CD14-positive monocyte (primary cell): ENCODE data around the gene ARHGEF1. TPM values are rescaled to one million over a fixed set of nuclear protein-coding genes. Genes with fewer than 3 reads are reported as not detected.

Experiments used
- DNase-seq, 3 donors: peaks; one replicate each; pipeline ENCODE4 v3.0.0-alpha.2; 2011 to 2022
- H2AFZ ChIP-seq: 2 replicates; pipeline ENCODE4 v1.6.0; 2012; ENCODE audit warnings: mild to moderate bottlenecking, low read depth, low read length, inconsistent platforms; ENCODE audit not compliant: insufficient read depth, poor library complexity, severe bottlenecking
- H3K27ac ChIP-seq, 2 donors: 1 replicate in 1 of 2; 2 replicates in 1 of 2; pipeline ENCODE4 v1.5.1; 2012 to 2013; ENCODE audit warnings: low read length in 2 of 2, control low read depth in 1 of 2, inconsistent platforms in 1 of 2, low read depth in 1 of 2, mild to moderate bottlenecking in 1 of 2
- H3K27me3 ChIP-seq, 2 donors: one replicate each; pipeline versions ENCODE4 v1.6.0 to v1.6.1; 2011 to 2013; ENCODE audit warnings: low read length in 2 of 2; ENCODE audit not compliant: control insufficient read depth in 2 of 2, insufficient read depth in 2 of 2
- H3K36me3 ChIP-seq, 2 donors: replicated peaks in 1 of 2; 1 replicate in 1 of 2; 2 replicates in 1 of 2; pipeline versions ENCODE4 v1.5.1 to v1.6.1; 2012 to 2013; ENCODE audit warnings: low read length in 2 of 2, control low read depth in 1 of 2, inconsistent platforms in 1 of 2, mild to moderate bottlenecking in 1 of 2; ENCODE audit not compliant: insufficient read depth in 2 of 2, control insufficient read depth in 1 of 2
- H3K4me1 ChIP-seq, 2 donors: 1 replicate in 1 of 2; 2 replicates in 1 of 2; pipeline versions ENCODE4 v1.5.1 to v1.6.1; 2012 to 2013; ENCODE audit warnings: low read length in 2 of 2, control low read depth in 1 of 2, inconsistent platforms in 1 of 2, mild to moderate bottlenecking in 1 of 2, moderate library complexity in 1 of 2; ENCODE audit not compliant: insufficient read depth in 2 of 2, control insufficient read depth in 1 of 2
- H3K4me2 ChIP-seq: replicated peaks from 2 replicates; pipeline ENCODE3; 2012; ENCODE audit warnings: low read length, moderate library complexity, mild to moderate bottlenecking; ENCODE audit not compliant: poor library complexity, severe bottlenecking; ENCODE audit errors: extremely low read depth
- H3K4me3 ChIP-seq, 3 experiments: fragments of 200-600 bp in 1 of 3; sonication (generic) in 1 of 3; replicated peaks in 1 of 3; 1 replicate in 2 of 3; 2 replicates in 1 of 3; pipeline ENCODE4 v1.5.1; 2011 to 2013; ENCODE audit warnings: low read length in 3 of 3, mild to moderate bottlenecking in 3 of 3, control low read depth in 2 of 3, low read depth in 2 of 3, inconsistent platforms in 1 of 3, moderate library complexity in 1 of 3
- H3K79me2 ChIP-seq: 2 replicates; pipeline ENCODE4 v1.6.0; 2012; ENCODE audit warnings: mild to moderate bottlenecking, control low read depth, inconsistent platforms, low read length, moderate library complexity; ENCODE audit not compliant: insufficient read depth
- H3K9ac ChIP-seq: 2 replicates; pipeline ENCODE4 v1.6.0; 2017; ENCODE audit warnings: low read length, mild to moderate bottlenecking; ENCODE audit not compliant: insufficient read depth, poor library complexity, severe bottlenecking
- H3K9me3 ChIP-seq, 2 donors: replicated peaks in 1 of 2; 1 replicate in 1 of 2; 2 replicates in 1 of 2; pipeline versions ENCODE4 v1.5.1 to v1.6.1; 2012 to 2013; ENCODE audit warnings: low read length in 2 of 2, control low read depth in 1 of 2; ENCODE audit not compliant: control insufficient read depth in 1 of 2, insufficient read depth in 1 of 2
- H4K20me1 ChIP-seq: 2 replicates; pipeline ENCODE4 v1.6.0; 2012; ENCODE audit warnings: mild to moderate bottlenecking, low read length, control low read depth, moderate library complexity; ENCODE audit not compliant: insufficient read depth
- H3K27ac Mint-ChIP-seq, 7 donors: one replicate each; pipeline ENCODE4 v1.8.0; 2020; ENCODE audit warnings: mild to moderate bottlenecking in 7 of 7, mixed read lengths in 7 of 7, moderate library complexity in 6 of 7, inconsistent platforms in 2 of 7
- H3K27me3 Mint-ChIP-seq, 3 donors: one replicate each; pipeline ENCODE4 v1.8.0; 2021 to 2022; ENCODE audit warnings: low read depth in 3 of 3, mild to moderate bottlenecking in 3 of 3, mixed read lengths in 3 of 3, moderate library complexity in 3 of 3, inconsistent platforms in 1 of 3
- H3K36me3 Mint-ChIP-seq, 2 donors: one replicate each; pipeline ENCODE4 v1.8.0; 2020; ENCODE audit warnings: mixed read lengths in 2 of 2, inconsistent platforms in 1 of 2, mild to moderate bottlenecking in 1 of 2
- H3K4me1 Mint-ChIP-seq: one replicate; pipeline ENCODE4 v1.8.0; 2020; ENCODE audit warnings: mild to moderate bottlenecking, mixed read lengths
- H3K4me3 Mint-ChIP-seq, 2 donors: one replicate each; pipeline ENCODE4 v1.8.0; 2020; ENCODE audit warnings: mild to moderate bottlenecking in 2 of 2, mixed read lengths in 2 of 2, moderate library complexity in 1 of 2
- H3K9me3 Mint-ChIP-seq, 7 donors: one replicate each; pipeline ENCODE4 v1.8.0; 2020 to 2022; ENCODE audit warnings: mixed read lengths in 7 of 7, mild to moderate bottlenecking in 6 of 7, moderate library complexity in 6 of 7, inconsistent platforms in 2 of 7
- CTCF ChIP-seq: fragments of 200-600 bp; IDR thresholded peaks from one replicate; pipeline ENCODE4 v1.8.0; 2022; ENCODE audit warnings: antibody characterized with exemption, mild to moderate bottlenecking
- WGBS: methylation state at CpG from one replicate; pipeline ENCODE4 v1.1.5; 2013; ENCODE audit warnings: missing lambda C conversion rate; ENCODE audit not compliant: insufficient coverage; 5-methylcytosine and 5-hydroxymethylcytosine counted together
- intact Hi-C, 2 donors: fragments of 100-400 bp; cut with micrococcal nuclease; formaldehyde crosslinking; loops; one replicate each; pipeline versions ENCODE4 v1.15.0 to v1.15.1; 2023
- polyA plus RNA-seq, 3 donors: library from polyadenylated mRNA; depleted of rRNA in 1 of 3; unstranded in 2 of 3; stranded (reverse) in 1 of 3; fragments of 300-500 nt in 2 of 3; fragments of >200 nt in 1 of 3; fragmentation: Illumina TruSeq in 2 of 3; gene quantifications; 1 replicate in 2 of 3; 2 replicates in 1 of 3; pipeline ENCODE4 v1.2.3, GENCODE V29; 2012 to 2021

The ARHGEF1 gene
- polyA plus RNA-seq, 3 donors: 82.8 to 622 (median 95.5) TPM

- H3K4me1 ChIP-seq: peaks cover 4 to 15% of the 10 kb centered on the region in 2 donors
- Mint-ChIP-seq H3K9me3 (peaks cover 0 to 26% (median 4%) of the 10 kb centered on the region in 7 donors), H3K27me3 (peaks cover 0 to 52% (median 45%) of the 10 kb centered on the region in 3 donors), H3K4me1 (peaks cover 18% of the 10 kb centered on the region), H3K27ac (no peak overlapping the region), H3K36me3 (peaks cover 0 to 19% of the 10 kb centered on the region in 2 donors), H3K4me3 (no peak overlapping the region)
- H3K4me2 ChIP-seq: no peak overlapping the region
- no peaks in the 10 kb centered on the region for H3K36me3 ChIP-seq
- H3K27me3 ChIP-seq: peaks cover 60 to 93% of the 10 kb centered on the region in 2 donors
- no peak overlapping the region for H3K9ac ChIP-seq
- DNase-seq: no peak
- H4K20me1 ChIP-seq: no peaks in the 10 kb centered on the region
- no peak overlapping the region for H2AFZ ChIP-seq
- peaks cover 0 to 23% of the 10 kb centered on the region in 2 donors for H3K9me3 ChIP-seq
- H3K27ac ChIP-seq: no peak overlapping the region
- intact Hi-C loops: no loop called here
- 44% methylated on average over 22 of the region's 27 CpGs for WGBS
- TF ChIP-seq CTCF: no peak
- no peaks in the 10 kb centered on the region for H3K79me2 ChIP-seq
- H3K4me3 ChIP-seq: no peak overlapping the region
Observed at GRCh38 chr19:41926028-41926762, 43.2 kb downstream of the ARHGEF1 start.

GRCh38 chr19:41926763-41927496, 43.9 kb downstream of the ARHGEF1 start:
- no peak overlapping the region for H3K4me3 Mint-ChIP-seq
- Histone ChIP-seq H3K4me2 (no peak overlapping the region), H4K20me1 (no peaks in the 10 kb centered on the region), H3K36me3 (no peaks in the 10 kb centered on the region), H2AFZ (no peak overlapping the region), H3K4me3 (no peak overlapping the region), H3K9ac (no peak overlapping the region), H3K9me3 (peaks cover 0 to 24% of the 10 kb centered on the region in 2 donors), H3K27ac (no peak overlapping the region), H3K4me1 (peaks cover 4 to 15% of the 10 kb centered on the region in 2 donors), H3K27me3 (peaks cover 54 to 93% of the 10 kb centered on the region in 2 donors), H3K79me2 (no peaks in the 10 kb centered on the region)
- H3K36me3 Mint-ChIP-seq: peaks cover 0 to 16% of the 10 kb centered on the region in 2 donors
- peaks cover 15% of the 10 kb centered on the region for H3K4me1 Mint-ChIP-seq
- peaks cover 0 to 22% (median 2%) of the 10 kb centered on the region in 7 donors for H3K9me3 Mint-ChIP-seq
- intact Hi-C loops: no loop called here
- no peak for TF ChIP-seq CTCF
- H3K27ac Mint-ChIP-seq: no peak overlapping the region
- H3K27me3 Mint-ChIP-seq: peaks cover 0 to 52% (median 51%) of the 10 kb centered on the region in 3 donors
- no peak for DNase-seq
- 60% methylated on average over 12 of the region's 16 CpGs for WGBS
